ENCODE measurements around the gene CDC20B. TPM values are rescaled to one million over a fixed set of nuclear protein-coding genes. Genes with fewer than 3 reads are reported as not detected.

Gene CDC20B, protein sequence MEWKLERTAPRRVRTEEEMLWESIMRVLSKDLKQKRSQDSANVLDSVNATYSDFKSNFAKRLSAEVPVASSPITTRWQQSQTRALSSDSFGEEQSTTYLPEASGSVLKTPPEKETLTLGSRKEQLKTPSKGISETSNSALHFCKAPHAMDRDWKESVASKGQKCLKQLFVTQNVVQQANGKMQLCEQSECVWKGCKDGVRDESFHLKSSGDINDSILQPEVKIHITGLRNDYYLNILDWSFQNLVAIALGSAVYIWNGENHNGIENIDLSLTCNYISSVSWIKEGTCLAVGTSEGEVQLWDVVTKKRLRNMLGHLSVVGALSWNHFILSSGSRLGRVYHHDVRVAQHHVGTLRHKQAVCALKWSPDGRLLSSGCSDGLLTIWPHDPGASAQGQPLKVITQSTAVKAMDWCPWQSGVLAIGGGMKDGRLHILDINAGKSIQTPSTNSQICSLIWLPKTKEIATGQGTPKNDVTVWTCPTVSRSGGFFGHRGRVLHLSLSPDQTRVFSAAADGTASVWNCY
- not detected for total RNA-seq
- polyA plus RNA-seq = not detected
- long read RNA-seq, donor 1 = 0 reads
- long read RNA-seq, donor 2 = 0 reads

DNA sequence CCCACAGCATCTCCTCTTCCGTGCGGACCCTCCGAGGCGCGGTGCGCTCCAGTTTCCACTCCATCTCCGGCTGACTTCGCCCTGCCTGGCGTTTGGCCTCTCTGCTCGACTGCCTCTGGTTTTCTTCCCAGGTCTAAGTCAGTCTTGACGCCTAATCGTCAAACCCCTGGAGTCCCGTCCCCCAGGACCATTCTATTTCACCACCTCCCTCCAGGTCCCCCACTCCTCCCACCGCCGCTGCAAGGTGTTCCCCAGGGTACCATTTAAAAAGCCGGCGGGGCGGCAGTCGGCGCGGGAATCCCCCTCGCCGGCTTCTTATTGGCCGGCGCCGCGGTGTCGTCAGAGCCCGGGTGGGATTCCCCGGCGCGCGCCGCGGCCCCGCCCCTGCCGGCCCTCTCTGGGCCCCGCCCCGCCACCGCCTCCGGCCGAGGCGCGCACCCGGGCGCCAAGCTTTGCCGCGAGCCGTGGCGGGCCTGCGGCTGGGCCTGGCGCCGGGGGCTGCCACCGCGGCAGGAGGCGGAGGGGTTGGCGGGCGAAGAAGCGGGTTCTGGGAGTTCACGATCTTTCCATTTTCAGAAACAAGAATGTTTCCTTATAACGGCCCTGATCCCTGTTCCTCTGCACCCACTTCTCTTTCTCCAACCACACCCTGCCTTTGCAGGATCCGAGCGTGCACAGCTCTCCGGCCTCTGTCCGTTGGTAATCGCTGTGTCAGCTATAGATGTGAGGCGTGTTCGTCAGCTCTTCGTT lies at the start of gene CDC20B:
Gene CDC20B, minus strand, starts transcription at position 241 of the 750 bp plus-strand sequence. Its CDS starts 177 bp downstream, at position 64.
- DNase-seq (peak; percentile 75 to 78), ATAC-seq (peak; percentile 89 to 93 (median 92))
- H3K27ac ChIP-seq = no peak within 1 kb of the TSS
- peak within 1 kb of the TSS; percentile 68 for H3K4me3 ChIP-seq
- H3K36me3 ChIP-seq (ENCODE audit: insufficient read depth in 1 of 2, low read depth in 1 of 2) = no peaks in the 10 kb centered on the region
- peaks cover 0 to 49% (median 14%) of the 10 kb centered on the region in 3 donors for H3K27me3 ChIP-seq (ENCODE audit: insufficient read depth in 3 of 3, low read length in 2 of 3)
- intact Hi-C loops (cut with DNase I) = loop anchor here (5.0 to 10.0 kb wide), 2 partner anchors 62 to 524 kb away; partner anchors contain the start of gene CCNO (in 1 of the 2)
- no peaks in the 10 kb centered on the region for H3K9me3 ChIP-seq
- WGBS, 3 donors = 1% methylated on average over 66 to 69 of the region's 69 CpGs
- TF ChIP-seq, protein P1, sequence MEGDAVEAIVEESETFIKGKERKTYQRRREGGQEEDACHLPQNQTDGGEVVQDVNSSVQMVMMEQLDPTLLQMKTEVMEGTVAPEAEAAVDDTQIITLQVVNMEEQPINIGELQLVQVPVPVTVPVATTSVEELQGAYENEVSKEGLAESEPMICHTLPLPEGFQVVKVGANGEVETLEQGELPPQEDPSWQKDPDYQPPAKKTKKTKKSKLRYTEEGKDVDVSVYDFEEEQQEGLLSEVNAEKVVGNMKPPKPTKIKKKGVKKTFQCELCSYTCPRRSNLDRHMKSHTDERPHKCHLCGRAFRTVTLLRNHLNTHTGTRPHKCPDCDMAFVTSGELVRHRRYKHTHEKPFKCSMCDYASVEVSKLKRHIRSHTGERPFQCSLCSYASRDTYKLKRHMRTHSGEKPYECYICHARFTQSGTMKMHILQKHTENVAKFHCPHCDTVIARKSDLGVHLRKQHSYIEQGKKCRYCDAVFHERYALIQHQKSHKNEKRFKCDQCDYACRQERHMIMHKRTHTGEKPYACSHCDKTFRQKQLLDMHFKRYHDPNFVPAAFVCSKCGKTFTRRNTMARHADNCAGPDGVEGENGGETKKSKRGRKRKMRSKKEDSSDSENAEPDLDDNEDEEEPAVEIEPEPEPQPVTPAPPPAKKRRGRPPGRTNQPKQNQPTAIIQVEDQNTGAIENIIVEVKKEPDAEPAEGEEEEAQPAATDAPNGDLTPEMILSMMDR (IDR thresholded peaks at IDR 0.05) = no peak
- peaks cover 12% of the 10 kb centered on the region for H3K4me1 ChIP-seq

GRCh38 chr5:55222092-55222984 lies 49.4 kb upstream of the CDC20B start:
- H3K4me3 ChIP-seq = no peak overlapping the region
- TF ChIP-seq, protein P1 (IDR thresholded peaks at IDR 0.05) = no peak
- intact Hi-C loops (cut with DNase I) = no loop called here
- DNase-seq = no peak
- H3K27ac ChIP-seq = no peak overlapping the region
- no peaks in the 10 kb centered on the region for H3K36me3 ChIP-seq (ENCODE audit: insufficient read depth in 1 of 2, low read depth in 1 of 2)
- H3K27me3 ChIP-seq (ENCODE audit: insufficient read depth in 3 of 3, low read length in 2 of 3) = peaks cover 11 to 95% (median 55%) of the 10 kb centered on the region in 3 donors
- no peaks in the 10 kb centered on the region for H3K9me3 ChIP-seq
- ATAC-seq = no peak
- WGBS, 3 donors = 28 to 33% (median 31%) methylated on average over 30 of the region's 30 CpGs
- H3K4me1 ChIP-seq = peaks cover 17% of the 10 kb centered on the region

- Histone ChIP-seq H3K36me3 (ENCODE audit: insufficient read depth in 1 of 2, low read depth in 1 of 2) (no peaks in the 10 kb centered on the region), H3K27me3 (ENCODE audit: insufficient read depth in 3 of 3, low read length in 2 of 3) (peaks cover 11 to 78% (median 40%) of the 10 kb centered on the region in 3 donors), H3K4me1 (peaks cover 7% of the 10 kb centered on the region), H3K9me3 (no peaks in the 10 kb centered on the region), H3K4me3 (peak overlapping the region; percentile 51), H3K27ac (no peak overlapping the region)
- intact Hi-C loops (cut with DNase I) = no loop called here
- TF ChIP-seq, protein P1 (IDR thresholded peaks at IDR 0.05) = no peak
- DNase-seq (peak in 1 of 2 donors; percentile 40), ATAC-seq (peak in 3 of 4 donors; percentile 13 to 46 (median 44))
- WGBS, 3 donors = 6 to 8% (median 8%) methylated on average over 60 to 62 of the region's 62 CpGs
These were observed 47.6 kb upstream of the CDC20B start for GRCh38 chr5:55220433-55221185.

Data from psoas muscle (tissue), 8 donors.